SU-DHL-6 (cell line): ENCODE data around the gene FAM107B.

Experiments used
- EZH2phosphoT487 ChIP-seq: fragments of 200-600 bp; sonication (generic), shearing (Covaris generic); conservative IDR thresholded peaks from 2 replicates; pipeline ENCODE4 v1.6.1; 2018; ENCODE audit warnings: mild to moderate bottlenecking, antibody characterized with exemption, low read length, moderate library complexity, mixed read lengths
- TF ChIP-seq, protein P1 (sequence below): fragments of 200-600 bp; sonication (generic); IDR thresholded peaks from one replicate; pipeline ENCODE4 v1.5.1; 2017; ENCODE audit warnings: antibody characterized with exemption, mild to moderate bottlenecking, low read length, moderate library complexity; ENCODE audit not compliant: insufficient read depth, poor library complexity, severe bottlenecking

DNA sequence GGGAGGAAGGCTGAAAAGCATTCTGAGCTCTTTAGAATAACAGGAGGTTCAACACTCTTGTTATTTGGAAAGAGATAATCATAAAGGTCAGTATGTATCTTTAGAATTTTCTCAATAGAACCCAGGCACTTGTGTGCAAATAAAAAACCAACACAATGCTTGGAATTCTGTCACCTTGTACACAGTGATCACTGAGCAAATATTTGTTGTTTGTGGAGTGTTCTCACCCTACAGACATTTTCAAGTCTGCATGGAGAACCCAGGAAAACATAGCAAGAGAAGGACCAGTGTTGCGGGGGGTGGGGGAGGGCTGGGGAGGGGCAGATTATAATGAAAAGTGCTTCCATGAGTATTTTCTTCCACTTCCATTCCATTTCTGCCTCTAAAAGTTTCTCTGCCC, 87.4 kb downstream of the FAM107B start:
- TF ChIP-seq, protein P1, sequence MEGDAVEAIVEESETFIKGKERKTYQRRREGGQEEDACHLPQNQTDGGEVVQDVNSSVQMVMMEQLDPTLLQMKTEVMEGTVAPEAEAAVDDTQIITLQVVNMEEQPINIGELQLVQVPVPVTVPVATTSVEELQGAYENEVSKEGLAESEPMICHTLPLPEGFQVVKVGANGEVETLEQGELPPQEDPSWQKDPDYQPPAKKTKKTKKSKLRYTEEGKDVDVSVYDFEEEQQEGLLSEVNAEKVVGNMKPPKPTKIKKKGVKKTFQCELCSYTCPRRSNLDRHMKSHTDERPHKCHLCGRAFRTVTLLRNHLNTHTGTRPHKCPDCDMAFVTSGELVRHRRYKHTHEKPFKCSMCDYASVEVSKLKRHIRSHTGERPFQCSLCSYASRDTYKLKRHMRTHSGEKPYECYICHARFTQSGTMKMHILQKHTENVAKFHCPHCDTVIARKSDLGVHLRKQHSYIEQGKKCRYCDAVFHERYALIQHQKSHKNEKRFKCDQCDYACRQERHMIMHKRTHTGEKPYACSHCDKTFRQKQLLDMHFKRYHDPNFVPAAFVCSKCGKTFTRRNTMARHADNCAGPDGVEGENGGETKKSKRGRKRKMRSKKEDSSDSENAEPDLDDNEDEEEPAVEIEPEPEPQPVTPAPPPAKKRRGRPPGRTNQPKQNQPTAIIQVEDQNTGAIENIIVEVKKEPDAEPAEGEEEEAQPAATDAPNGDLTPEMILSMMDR: no peak
- TF ChIP-seq EZH2phosphoT487: no peak
